ENCODE measurements around the gene DNAJB1. TPM values are rescaled to one million over a fixed set of nuclear protein-coding genes. Genes with fewer than 3 reads are reported as not detected.

The DNAJB1 gene
- total and polyA plus RNA-seq, 2 of the 13 experiments (the other 11 are each of a cell fraction or from before 2014, with no cell fraction given): 87.5 to 97.3 TPM

DNA sequence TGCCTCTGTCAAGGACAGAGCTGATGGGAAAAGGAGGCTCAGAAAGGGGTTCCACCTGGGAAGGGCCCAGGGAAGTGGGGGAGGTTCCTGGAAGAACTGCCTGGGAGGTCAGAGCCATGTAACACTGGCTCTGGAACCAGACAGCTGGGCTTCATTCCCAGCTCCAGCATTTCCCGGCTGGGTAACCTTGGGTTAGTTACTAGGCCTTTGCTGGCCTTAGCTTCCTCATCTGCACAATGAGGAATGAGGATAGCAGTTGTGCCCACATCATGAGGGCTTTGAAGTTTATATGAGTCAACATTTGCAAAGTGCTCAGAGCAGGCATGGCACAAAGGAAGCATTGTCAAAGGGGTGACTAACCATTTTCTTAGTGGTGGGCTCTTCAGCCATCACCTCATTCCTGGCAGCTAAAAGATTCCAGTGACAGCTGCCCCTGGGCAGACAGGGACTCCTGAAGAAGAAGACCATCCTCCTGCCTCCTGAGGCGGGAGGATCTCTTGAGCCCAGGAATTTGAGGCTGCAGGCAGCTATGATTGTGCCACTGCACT lies 1.7 kb upstream of the DNAJB1 start (continued):
- TF ChIP-seq, protein P1, sequence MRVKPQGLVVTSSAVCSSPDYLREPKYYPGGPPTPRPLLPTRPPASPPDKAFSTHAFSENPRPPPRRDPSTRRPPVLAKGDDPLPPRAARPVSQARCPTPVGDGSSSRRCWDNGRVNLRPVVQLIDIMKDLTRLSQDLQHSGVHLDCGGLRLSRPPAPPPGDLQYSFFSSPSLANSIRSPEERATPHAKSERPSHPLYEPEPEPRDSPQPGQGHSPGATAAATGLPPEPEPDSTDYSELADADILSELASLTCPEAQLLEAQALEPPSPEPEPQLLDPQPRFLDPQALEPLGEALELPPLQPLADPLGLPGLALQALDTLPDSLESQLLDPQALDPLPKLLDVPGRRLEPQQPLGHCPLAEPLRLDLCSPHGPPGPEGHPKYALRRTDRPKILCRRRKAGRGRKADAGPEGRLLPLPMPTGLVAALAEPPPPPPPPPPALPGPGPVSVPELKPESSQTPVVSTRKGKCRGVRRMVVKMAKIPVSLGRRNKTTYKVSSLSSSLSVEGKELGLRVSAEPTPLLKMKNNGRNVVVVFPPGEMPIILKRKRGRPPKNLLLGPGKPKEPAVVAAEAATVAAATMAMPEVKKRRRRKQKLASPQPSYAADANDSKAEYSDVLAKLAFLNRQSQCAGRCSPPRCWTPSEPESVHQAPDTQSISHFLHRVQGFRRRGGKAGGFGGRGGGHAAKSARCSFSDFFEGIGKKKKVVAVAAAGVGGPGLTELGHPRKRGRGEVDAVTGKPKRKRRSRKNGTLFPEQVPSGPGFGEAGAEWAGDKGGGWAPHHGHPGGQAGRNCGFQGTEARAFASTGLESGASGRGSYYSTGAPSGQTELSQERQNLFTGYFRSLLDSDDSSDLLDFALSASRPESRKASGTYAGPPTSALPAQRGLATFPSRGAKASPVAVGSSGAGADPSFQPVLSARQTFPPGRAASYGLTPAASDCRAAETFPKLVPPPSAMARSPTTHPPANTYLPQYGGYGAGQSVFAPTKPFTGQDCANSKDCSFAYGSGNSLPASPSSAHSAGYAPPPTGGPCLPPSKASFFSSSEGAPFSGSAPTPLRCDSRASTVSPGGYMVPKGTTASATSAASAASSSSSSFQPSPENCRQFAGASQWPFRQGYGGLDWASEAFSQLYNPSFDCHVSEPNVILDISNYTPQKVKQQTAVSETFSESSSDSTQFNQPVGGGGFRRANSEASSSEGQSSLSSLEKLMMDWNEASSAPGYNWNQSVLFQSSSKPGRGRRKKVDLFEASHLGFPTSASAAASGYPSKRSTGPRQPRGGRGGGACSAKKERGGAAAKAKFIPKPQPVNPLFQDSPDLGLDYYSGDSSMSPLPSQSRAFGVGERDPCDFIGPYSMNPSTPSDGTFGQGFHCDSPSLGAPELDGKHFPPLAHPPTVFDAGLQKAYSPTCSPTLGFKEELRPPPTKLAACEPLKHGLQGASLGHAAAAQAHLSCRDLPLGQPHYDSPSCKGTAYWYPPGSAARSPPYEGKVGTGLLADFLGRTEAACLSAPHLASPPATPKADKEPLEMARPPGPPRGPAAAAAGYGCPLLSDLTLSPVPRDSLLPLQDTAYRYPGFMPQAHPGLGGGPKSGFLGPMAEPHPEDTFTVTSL (CRISPR knock-in tag; IDR thresholded peaks at IDR 0.05; ENCODE audit: borderline replicate concordance): peak; percentile 72; the same call in 1 of the 2 replicates
- TF ChIP-seq, protein P2, sequence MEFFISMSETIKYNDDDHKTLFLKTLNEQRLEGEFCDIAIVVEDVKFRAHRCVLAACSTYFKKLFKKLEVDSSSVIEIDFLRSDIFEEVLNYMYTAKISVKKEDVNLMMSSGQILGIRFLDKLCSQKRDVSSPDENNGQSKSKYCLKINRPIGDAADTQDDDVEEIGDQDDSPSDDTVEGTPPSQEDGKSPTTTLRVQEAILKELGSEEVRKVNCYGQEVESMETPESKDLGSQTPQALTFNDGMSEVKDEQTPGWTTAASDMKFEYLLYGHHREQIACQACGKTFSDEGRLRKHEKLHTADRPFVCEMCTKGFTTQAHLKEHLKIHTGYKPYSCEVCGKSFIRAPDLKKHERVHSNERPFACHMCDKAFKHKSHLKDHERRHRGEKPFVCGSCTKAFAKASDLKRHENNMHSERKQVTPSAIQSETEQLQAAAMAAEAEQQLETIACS (CRISPR knock-in tag; IDR thresholded peaks at IDR 0.05): no peak
- TF ChIP-seq, protein P3, sequence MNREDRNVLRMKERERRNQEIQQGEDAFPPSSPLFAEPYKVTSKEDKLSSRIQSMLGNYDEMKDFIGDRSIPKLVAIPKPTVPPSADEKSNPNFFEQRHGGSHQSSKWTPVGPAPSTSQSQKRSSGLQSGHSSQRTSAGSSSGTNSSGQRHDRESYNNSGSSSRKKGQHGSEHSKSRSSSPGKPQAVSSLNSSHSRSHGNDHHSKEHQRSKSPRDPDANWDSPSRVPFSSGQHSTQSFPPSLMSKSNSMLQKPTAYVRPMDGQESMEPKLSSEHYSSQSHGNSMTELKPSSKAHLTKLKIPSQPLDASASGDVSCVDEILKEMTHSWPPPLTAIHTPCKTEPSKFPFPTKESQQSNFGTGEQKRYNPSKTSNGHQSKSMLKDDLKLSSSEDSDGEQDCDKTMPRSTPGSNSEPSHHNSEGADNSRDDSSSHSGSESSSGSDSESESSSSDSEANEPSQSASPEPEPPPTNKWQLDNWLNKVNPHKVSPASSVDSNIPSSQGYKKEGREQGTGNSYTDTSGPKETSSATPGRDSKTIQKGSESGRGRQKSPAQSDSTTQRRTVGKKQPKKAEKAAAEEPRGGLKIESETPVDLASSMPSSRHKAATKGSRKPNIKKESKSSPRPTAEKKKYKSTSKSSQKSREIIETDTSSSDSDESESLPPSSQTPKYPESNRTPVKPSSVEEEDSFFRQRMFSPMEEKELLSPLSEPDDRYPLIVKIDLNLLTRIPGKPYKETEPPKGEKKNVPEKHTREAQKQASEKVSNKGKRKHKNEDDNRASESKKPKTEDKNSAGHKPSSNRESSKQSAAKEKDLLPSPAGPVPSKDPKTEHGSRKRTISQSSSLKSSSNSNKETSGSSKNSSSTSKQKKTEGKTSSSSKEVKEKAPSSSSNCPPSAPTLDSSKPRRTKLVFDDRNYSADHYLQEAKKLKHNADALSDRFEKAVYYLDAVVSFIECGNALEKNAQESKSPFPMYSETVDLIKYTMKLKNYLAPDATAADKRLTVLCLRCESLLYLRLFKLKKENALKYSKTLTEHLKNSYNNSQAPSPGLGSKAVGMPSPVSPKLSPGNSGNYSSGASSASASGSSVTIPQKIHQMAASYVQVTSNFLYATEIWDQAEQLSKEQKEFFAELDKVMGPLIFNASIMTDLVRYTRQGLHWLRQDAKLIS (CRISPR knock-in tag; IDR thresholded peaks at IDR 0.05): no peak
- peak; percentile 85 for TF ChIP-seq ZFY (CRISPR knock-in tag; IDR thresholded peaks at IDR 0.05)
- no peak; the same call in 1 of the 2 replicates for TF ChIP-seq PPARG (CRISPR knock-in tag; conservative IDR thresholded peaks at IDR 0.05)
- TF ChIP-seq, protein P4, sequence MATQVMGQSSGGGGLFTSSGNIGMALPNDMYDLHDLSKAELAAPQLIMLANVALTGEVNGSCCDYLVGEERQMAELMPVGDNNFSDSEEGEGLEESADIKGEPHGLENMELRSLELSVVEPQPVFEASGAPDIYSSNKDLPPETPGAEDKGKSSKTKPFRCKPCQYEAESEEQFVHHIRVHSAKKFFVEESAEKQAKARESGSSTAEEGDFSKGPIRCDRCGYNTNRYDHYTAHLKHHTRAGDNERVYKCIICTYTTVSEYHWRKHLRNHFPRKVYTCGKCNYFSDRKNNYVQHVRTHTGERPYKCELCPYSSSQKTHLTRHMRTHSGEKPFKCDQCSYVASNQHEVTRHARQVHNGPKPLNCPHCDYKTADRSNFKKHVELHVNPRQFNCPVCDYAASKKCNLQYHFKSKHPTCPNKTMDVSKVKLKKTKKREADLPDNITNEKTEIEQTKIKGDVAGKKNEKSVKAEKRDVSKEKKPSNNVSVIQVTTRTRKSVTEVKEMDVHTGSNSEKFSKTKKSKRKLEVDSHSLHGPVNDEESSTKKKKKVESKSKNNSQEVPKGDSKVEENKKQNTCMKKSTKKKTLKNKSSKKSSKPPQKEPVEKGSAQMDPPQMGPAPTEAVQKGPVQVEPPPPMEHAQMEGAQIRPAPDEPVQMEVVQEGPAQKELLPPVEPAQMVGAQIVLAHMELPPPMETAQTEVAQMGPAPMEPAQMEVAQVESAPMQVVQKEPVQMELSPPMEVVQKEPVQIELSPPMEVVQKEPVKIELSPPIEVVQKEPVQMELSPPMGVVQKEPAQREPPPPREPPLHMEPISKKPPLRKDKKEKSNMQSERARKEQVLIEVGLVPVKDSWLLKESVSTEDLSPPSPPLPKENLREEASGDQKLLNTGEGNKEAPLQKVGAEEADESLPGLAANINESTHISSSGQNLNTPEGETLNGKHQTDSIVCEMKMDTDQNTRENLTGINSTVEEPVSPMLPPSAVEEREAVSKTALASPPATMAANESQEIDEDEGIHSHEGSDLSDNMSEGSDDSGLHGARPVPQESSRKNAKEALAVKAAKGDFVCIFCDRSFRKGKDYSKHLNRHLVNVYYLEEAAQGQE (IDR thresholded peaks at IDR 0.05; ENCODE audit: borderline replicate concordance in 1 of 2, low read depth in 1 of 2, low read length in 2 of 2): 0 out of 4 replicates have a peak, but pooled peaks of 1 of the 2 experiments have one; percentile 21
- no peak for TF ChIP-seq SMC3 (IDR thresholded peaks at IDR 0.05; ENCODE audit: low read length)
- TF ChIP-seq TBP (CRISPR knock-in tag; IDR thresholded peaks at IDR 0.05): no peak
- TF ChIP-seq ERF (CRISPR knock-in tag; IDR thresholded peaks at IDR 0.05): peak; percentile 84
- TF ChIP-seq ZNF652 (CRISPR knock-in tag; IDR thresholded peaks at IDR 0.05; ENCODE audit: borderline replicate concordance, low read depth): no peak
- TF ChIP-seq SRSF9 (IDR thresholded peaks at IDR 0.05; ENCODE audit: borderline replicate concordance, insufficient read depth, low read depth, low read length, poor library complexity, severe bottlenecking): no peak
- TF ChIP-seq ZNF569 (CRISPR knock-in tag; IDR thresholded peaks at IDR 0.05; ENCODE audit: borderline replicate concordance): no peak
- peak; percentile 63; the same call in 1 of the 2 replicates for TF ChIP-seq FOSL1 (CRISPR knock-in tag; IDR thresholded peaks at IDR 0.05; ENCODE audit: borderline replicate concordance)
